CD14-positive monocyte (primary cell): ENCODE results near the gene NRXN3. TPM values are rescaled to one million over a fixed set of nuclear protein-coding genes. Genes with fewer than 3 reads are reported as not detected.

Experiments used
- DNase-seq, 3 donors: peaks; one replicate each; pipeline ENCODE4 v3.0.0-alpha.2; 2011 to 2022
- H2AFZ ChIP-seq: 2 replicates; pipeline ENCODE4 v1.6.0; 2012; ENCODE audit warnings: mild to moderate bottlenecking, low read depth, low read length, inconsistent platforms; ENCODE audit not compliant: insufficient read depth, poor library complexity, severe bottlenecking
- H3K27ac ChIP-seq, 2 donors: 1 replicate in 1 of 2; 2 replicates in 1 of 2; pipeline ENCODE4 v1.5.1; 2012 to 2013; ENCODE audit warnings: low read length in 2 of 2, control low read depth in 1 of 2, inconsistent platforms in 1 of 2, low read depth in 1 of 2, mild to moderate bottlenecking in 1 of 2
- H3K27me3 ChIP-seq, 2 donors: one replicate each; pipeline versions ENCODE4 v1.6.0 to v1.6.1; 2011 to 2013; ENCODE audit warnings: low read length in 2 of 2; ENCODE audit not compliant: control insufficient read depth in 2 of 2, insufficient read depth in 2 of 2
- H3K36me3 ChIP-seq, 2 donors: replicated peaks in 1 of 2; 1 replicate in 1 of 2; 2 replicates in 1 of 2; pipeline versions ENCODE4 v1.5.1 to v1.6.1; 2012 to 2013; ENCODE audit warnings: low read length in 2 of 2, control low read depth in 1 of 2, inconsistent platforms in 1 of 2, mild to moderate bottlenecking in 1 of 2; ENCODE audit not compliant: insufficient read depth in 2 of 2, control insufficient read depth in 1 of 2
- H3K4me1 ChIP-seq, 2 donors: 1 replicate in 1 of 2; 2 replicates in 1 of 2; pipeline versions ENCODE4 v1.5.1 to v1.6.1; 2012 to 2013; ENCODE audit warnings: low read length in 2 of 2, control low read depth in 1 of 2, inconsistent platforms in 1 of 2, mild to moderate bottlenecking in 1 of 2, moderate library complexity in 1 of 2; ENCODE audit not compliant: insufficient read depth in 2 of 2, control insufficient read depth in 1 of 2
- H3K4me2 ChIP-seq: replicated peaks from 2 replicates; pipeline ENCODE3; 2012; ENCODE audit warnings: low read length, moderate library complexity, mild to moderate bottlenecking; ENCODE audit not compliant: poor library complexity, severe bottlenecking; ENCODE audit errors: extremely low read depth
- H3K4me3 ChIP-seq, 3 experiments: fragments of 200-600 bp in 1 of 3; sonication (generic) in 1 of 3; replicated peaks in 1 of 3; 1 replicate in 2 of 3; 2 replicates in 1 of 3; pipeline ENCODE4 v1.5.1; 2011 to 2013; ENCODE audit warnings: low read length in 3 of 3, mild to moderate bottlenecking in 3 of 3, control low read depth in 2 of 3, low read depth in 2 of 3, inconsistent platforms in 1 of 3, moderate library complexity in 1 of 3
- H3K79me2 ChIP-seq: 2 replicates; pipeline ENCODE4 v1.6.0; 2012; ENCODE audit warnings: mild to moderate bottlenecking, control low read depth, inconsistent platforms, low read length, moderate library complexity; ENCODE audit not compliant: insufficient read depth
- H3K9ac ChIP-seq: 2 replicates; pipeline ENCODE4 v1.6.0; 2017; ENCODE audit warnings: low read length, mild to moderate bottlenecking; ENCODE audit not compliant: insufficient read depth, poor library complexity, severe bottlenecking
- H3K9me3 ChIP-seq, 2 donors: replicated peaks in 1 of 2; 1 replicate in 1 of 2; 2 replicates in 1 of 2; pipeline versions ENCODE4 v1.5.1 to v1.6.1; 2012 to 2013; ENCODE audit warnings: low read length in 2 of 2, control low read depth in 1 of 2; ENCODE audit not compliant: control insufficient read depth in 1 of 2, insufficient read depth in 1 of 2
- H4K20me1 ChIP-seq: 2 replicates; pipeline ENCODE4 v1.6.0; 2012; ENCODE audit warnings: mild to moderate bottlenecking, low read length, control low read depth, moderate library complexity; ENCODE audit not compliant: insufficient read depth
- H3K27ac Mint-ChIP-seq, 7 donors: one replicate each; pipeline ENCODE4 v1.8.0; 2020; ENCODE audit warnings: mild to moderate bottlenecking in 7 of 7, mixed read lengths in 7 of 7, moderate library complexity in 6 of 7, inconsistent platforms in 2 of 7
- H3K27me3 Mint-ChIP-seq, 3 donors: one replicate each; pipeline ENCODE4 v1.8.0; 2021 to 2022; ENCODE audit warnings: low read depth in 3 of 3, mild to moderate bottlenecking in 3 of 3, mixed read lengths in 3 of 3, moderate library complexity in 3 of 3, inconsistent platforms in 1 of 3
- H3K36me3 Mint-ChIP-seq, 2 donors: one replicate each; pipeline ENCODE4 v1.8.0; 2020; ENCODE audit warnings: mixed read lengths in 2 of 2, inconsistent platforms in 1 of 2, mild to moderate bottlenecking in 1 of 2
- H3K4me1 Mint-ChIP-seq: one replicate; pipeline ENCODE4 v1.8.0; 2020; ENCODE audit warnings: mild to moderate bottlenecking, mixed read lengths
- H3K4me3 Mint-ChIP-seq, 2 donors: one replicate each; pipeline ENCODE4 v1.8.0; 2020; ENCODE audit warnings: mild to moderate bottlenecking in 2 of 2, mixed read lengths in 2 of 2, moderate library complexity in 1 of 2
- H3K9me3 Mint-ChIP-seq, 7 donors: one replicate each; pipeline ENCODE4 v1.8.0; 2020 to 2022; ENCODE audit warnings: mixed read lengths in 7 of 7, mild to moderate bottlenecking in 6 of 7, moderate library complexity in 6 of 7, inconsistent platforms in 2 of 7
- CTCF ChIP-seq: fragments of 200-600 bp; IDR thresholded peaks from one replicate; pipeline ENCODE4 v1.8.0; 2022; ENCODE audit warnings: antibody characterized with exemption, mild to moderate bottlenecking
- WGBS: methylation state at CpG from one replicate; pipeline ENCODE4 v1.1.5; 2013; ENCODE audit warnings: missing lambda C conversion rate; ENCODE audit not compliant: insufficient coverage; 5-methylcytosine and 5-hydroxymethylcytosine counted together
- intact Hi-C, 2 donors: fragments of 100-400 bp; cut with micrococcal nuclease; formaldehyde crosslinking; loops; one replicate each; pipeline versions ENCODE4 v1.15.0 to v1.15.1; 2023
- polyA plus RNA-seq, 3 donors: library from polyadenylated mRNA; depleted of rRNA in 1 of 3; unstranded in 2 of 3; stranded (reverse) in 1 of 3; fragments of 300-500 nt in 2 of 3; fragments of >200 nt in 1 of 3; fragmentation: Illumina TruSeq in 2 of 3; gene quantifications; 1 replicate in 2 of 3; 2 replicates in 1 of 3; pipeline ENCODE4 v1.2.3, GENCODE V29; 2012 to 2021

NRXN3 gene
- polyA plus RNA-seq, 3 donors, result not detected

DNA sequence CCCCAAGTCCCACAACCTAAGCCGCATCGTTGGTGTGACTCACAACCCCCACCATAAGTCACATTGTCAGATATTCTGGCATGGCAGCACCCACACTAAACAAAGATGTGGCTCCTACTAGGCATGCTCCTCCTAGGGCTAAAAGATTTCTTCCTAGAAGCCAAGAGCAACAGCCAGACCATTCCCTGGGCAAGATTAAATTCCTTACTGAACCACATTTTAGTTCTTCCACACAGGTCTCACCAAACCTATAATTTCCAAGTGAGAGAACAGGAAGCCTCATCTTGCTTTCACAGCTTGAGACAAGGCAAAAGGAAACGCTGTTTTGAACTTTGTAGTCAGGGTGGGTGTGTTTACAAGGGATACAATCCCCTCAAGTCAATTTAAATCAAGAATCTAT lies 1408.3 kb downstream of the NRXN3 start:
- no peak overlapping the region for H3K27ac ChIP-seq
- H3K36me3 ChIP-seq, result no peaks in the 10 kb centered on the region
- H3K9ac ChIP-seq, result no peak overlapping the region
- no peak overlapping the region for H2AFZ ChIP-seq
- 89% methylated on average over 2 of the region's 3 CpGs for WGBS
- no peak for DNase-seq
- no peaks in the 10 kb centered on the region for H3K9me3 ChIP-seq
- Mint-ChIP-seq H3K27ac (no peak overlapping the region), H3K27me3 (no peaks in the 10 kb centered on the region), H3K4me1 (no peaks in the 10 kb centered on the region), H3K4me3 (no peak overlapping the region), H3K36me3 (no peaks in the 10 kb centered on the region), H3K9me3 (peaks cover 0 to 4% (median 0%) of the 10 kb centered on the region in 7 donors)
- H3K27me3 ChIP-seq, result no peaks in the 10 kb centered on the region
- no peak overlapping the region for H3K4me2 ChIP-seq
- intact Hi-C loops, result no loop called here
- no peak for TF ChIP-seq CTCF
- H3K4me1 ChIP-seq, result no peaks in the 10 kb centered on the region
- H3K4me3 ChIP-seq, result no peak overlapping the region
- no peaks in the 10 kb centered on the region for H4K20me1 ChIP-seq
- no peaks in the 10 kb centered on the region for H3K79me2 ChIP-seq

- Mint-ChIP-seq H3K4me1 (no peaks in the 10 kb centered on the region), H3K9me3 (peaks cover 0 to 6% (median 0%) of the 10 kb centered on the region in 7 donors), H3K27me3 (no peaks in the 10 kb centered on the region), H3K36me3 (no peaks in the 10 kb centered on the region), H3K4me3 (no peak overlapping the region), H3K27ac (no peak overlapping the region)
- 86% methylated on average over 1 of the region's 2 CpGs for WGBS
- H3K9ac ChIP-seq, result no peak overlapping the region
- no peak overlapping the region for H3K4me2 ChIP-seq
- TF ChIP-seq CTCF, result no peak
- intact Hi-C loops, result no loop called here
- no peaks in the 10 kb centered on the region for H3K79me2 ChIP-seq
- H3K9me3 ChIP-seq, result peaks cover 0 to 3% of the 10 kb centered on the region in 2 donors
- no peak overlapping the region for H2AFZ ChIP-seq
- no peaks in the 10 kb centered on the region for H3K27me3 ChIP-seq
- no peaks in the 10 kb centered on the region for H3K4me1 ChIP-seq
- H3K27ac ChIP-seq, result no peak overlapping the region
- H3K4me3 ChIP-seq, result no peak overlapping the region
- no peaks in the 10 kb centered on the region for H4K20me1 ChIP-seq
- H3K36me3 ChIP-seq, result no peaks in the 10 kb centered on the region
- DNase-seq, result no peak
Measured at GRCh38 chr14:79580414-79580813, 1410.2 kb downstream of the NRXN3 start.
